ENCODE results near the gene RHBDL1.

RHBDL1 gene

GRCh38 chr16:718389-718788 is 42.9 kb downstream of the RHBDL1 start:
- ChIA-PET CTCF (no interaction called here), POLR2A (no interaction called here)
- no peak for DNase-seq (ENCODE audit: extremely low spot score)
- no peak for TF ChIP-seq CTCF (IDR thresholded peaks at IDR 0.05; ENCODE audit: control extremely low read depth, extremely low read depth, low read depth, missing control alignments)

GRCh38 chr16:718922-719321 is 43.5 kb downstream of the RHBDL1 start:
- ChIA-PET POLR2A (no interaction called here), CTCF (interaction anchor here (1.4 to 3.8 kb wide), 5 partner anchors 15 to 66 kb away, joined by 3 to 31 read pairs (median 7); no protein-coding TSS in a partner anchor)

GRCh38 chr16:719815-720446 is 44.5 kb downstream of the RHBDL1 start:
- CTCF ChIA-PET = interaction anchor here (0.8 to 8.0 kb wide), 14 partner anchors 8 to 384 kb away, joined by 3 to 59 read pairs (median 5); partner anchors contain the start of genes CIAO3 and MSLN
- no peak for DNase-seq (ENCODE audit: extremely low spot score)
- TF ChIP-seq CTCF (IDR thresholded peaks at IDR 0.05; ENCODE audit: control extremely low read depth, extremely low read depth, low read depth, missing control alignments) = peak; percentile 28

More at GRCh38 chr16:718922-719321, 43.5 kb downstream of the RHBDL1 start:
- TF ChIP-seq CTCF (IDR thresholded peaks at IDR 0.05; ENCODE audit: control extremely low read depth, extremely low read depth, low read depth, missing control alignments) = no peak
- no peak for DNase-seq (ENCODE audit: extremely low spot score)

GRCh38 chr16:720447-720989 is 45.0 kb downstream of the RHBDL1 start:
- CTCF ChIA-PET = interaction anchor here (0.8 to 8.0 kb wide), 17 partner anchors 8 to 383 kb away, joined by 3 to 59 read pairs (median 5); partner anchors contain the start of genes CIAO3 and MSLN
- POLR2A ChIA-PET = interaction anchor here (0.6 kb wide), 1 partner anchor 150 kb away, joined by 3 read pairs; no protein-coding TSS in a partner anchor
- TF ChIP-seq CTCF (IDR thresholded peaks at IDR 0.05; ENCODE audit: control extremely low read depth, extremely low read depth, low read depth, missing control alignments) = peak; percentile 32
- peak; percentile 74 for DNase-seq (ENCODE audit: extremely low spot score)

More at GRCh38 chr16:719815-720446, 44.5 kb downstream of the RHBDL1 start:
- POLR2A ChIA-PET = no interaction called here

- POLR2A ChIA-PET = interaction anchor here (0.5 to 0.6 kb wide), 2 partner anchors 70 to 151 kb away, joined by 3 to 7 read pairs; no protein-coding TSS in a partner anchor
- DNase-seq (ENCODE audit: extremely low spot score) = peak; percentile 91
- CTCF ChIA-PET = interaction anchor here (1.1 to 8.0 kb wide), 10 partner anchors 9 to 63 kb away, joined by 3 to 59 read pairs (median 8); partner anchors contain the start of genes CIAO3 and MSLN
- TF ChIP-seq CTCF (IDR thresholded peaks at IDR 0.05; ENCODE audit: control extremely low read depth, extremely low read depth, low read depth, missing control alignments) = no peak
These were observed 45.7 kb downstream of the RHBDL1 start, which contains the start of gene ANTKMT for GRCh38 chr16:720990-721764. ANTKMT (plus strand) TSS chr16:721146; CDS start chr16:721275, 129 bp downstream.
